ENCODE measurements around the gene RASA1. TPM values are rescaled to one million over a fixed set of nuclear protein-coding genes. Genes with fewer than 3 reads are reported as not detected.

RASA1 gene
- total RNA-seq, 1 experiment from 2014 or later = 16.4 TPM

Other genes with a start within 250 kb of the RASA1 start
- 63.4 and 69.1 TPM in 2 replicates for gene CCNH, start 145.0 kb downstream of the RASA1 start, total RNA-seq (2014; rRNA removed; shearing (Covaris generic); ENCODE audit: low replicate concordance)

All from MG63 (cell line).